CD4-positive, alpha-beta T cell (primary cell): ENCODE measurements around the gene PGBD1. TPM values are rescaled to one million over a fixed set of nuclear protein-coding genes. Genes with fewer than 3 reads are reported as not detected.

ENCODE experiments used
- ATAC-seq: fragments of 200-7000 bp; cut with Tn5 transposase; one replicate; pipeline ENCODE4 v1.10.0; 2022; ENCODE audit warnings: mild to moderate bottlenecking; ENCODE audit not compliant: poor library complexity
- CTCF ChIA-PET: fragments of 350-600 bp; sonication (Branson Sonifier 250); formaldehyde crosslinking; loops from one replicate; lab custom pipeline; 2021; ENCODE audit warnings: antibody characterized with exemption, inconsistent platforms; lab: Charles Lee
- POLR2A ChIA-PET: fragments of 350-600 bp; sonication (Branson Sonifier 250); formaldehyde crosslinking; loops from one replicate; lab custom pipeline; 2021; ENCODE audit warnings: antibody characterized with exemption, inconsistent platforms; lab: Charles Lee
- DNase-seq, 14 experiments: peaks; one replicate each; pipeline ENCODE4 v3.0.0-alpha.2; 2013 to 2020; ENCODE audit warnings: mixed read lengths in 2 of 14
- H3K27ac ChIP-seq, 2 donors: one replicate each; pipeline versions ENCODE4 v1.5.1 to v1.7.0; 2013; ENCODE audit warnings: low read length in 2 of 2, low read depth in 1 of 2, mild to moderate bottlenecking in 1 of 2
- H3K27me3 ChIP-seq, 2 experiments: 1 replicate in 1 of 2; 2 replicates in 1 of 2; pipeline versions ENCODE4 v1.6.1 to v1.7.0; 2013; ENCODE audit warnings: low read length in 2 of 2, control low read depth in 1 of 2, mild to moderate bottlenecking in 1 of 2, moderate library complexity in 1 of 2; ENCODE audit not compliant: insufficient read depth in 2 of 2, control insufficient read depth in 1 of 2
- H3K36me3 ChIP-seq: one replicate; pipeline ENCODE4 v1.6.1; 2013; ENCODE audit warnings: low read length, control low read depth; ENCODE audit not compliant: insufficient read depth
- H3K4me1 ChIP-seq: one replicate; pipeline ENCODE4 v1.6.1; 2013; ENCODE audit warnings: low read length, control low read depth; ENCODE audit not compliant: insufficient read depth
- H3K4me3 ChIP-seq: one replicate; pipeline ENCODE4 v1.5.1; 2013; ENCODE audit warnings: mild to moderate bottlenecking, low read length, moderate library complexity
- H3K9me3 ChIP-seq, 2 experiments: 1 replicate in 1 of 2; 2 replicates in 1 of 2; pipeline versions ENCODE4 v1.6.1 to v1.7.0; 2013; ENCODE audit warnings: low read length in 2 of 2, mild to moderate bottlenecking in 2 of 2, control low read depth in 1 of 2, moderate library complexity in 1 of 2; ENCODE audit not compliant: control insufficient read depth in 1 of 2, insufficient read depth in 1 of 2
- H3K27ac Mint-ChIP-seq: one replicate; pipeline ENCODE4 v1.8.0; 2020; ENCODE audit warnings: mixed read lengths
- H3K27me3 Mint-ChIP-seq: one replicate; pipeline ENCODE4 v1.8.0; 2021; ENCODE audit warnings: mixed read lengths
- H3K36me3 Mint-ChIP-seq: one replicate; pipeline ENCODE4 v1.8.0; 2021; ENCODE audit warnings: low read depth, mixed read lengths
- H3K4me1 Mint-ChIP-seq: one replicate; pipeline ENCODE4 v1.8.0; 2021; ENCODE audit warnings: low read depth, mixed read lengths
- H3K4me3 Mint-ChIP-seq: one replicate; pipeline ENCODE4 v1.8.0; 2020; ENCODE audit warnings: mild to moderate bottlenecking, mixed read lengths
- H3K9me3 Mint-ChIP-seq: one replicate; pipeline ENCODE4 v1.8.0; 2020; ENCODE audit warnings: mixed read lengths
- CTCF ChIP-seq: fragments of 200-600 bp; IDR thresholded peaks from one replicate; pipeline ENCODE4 v1.8.0; 2022; ENCODE audit warnings: antibody characterized with exemption, mild to moderate bottlenecking
- intact Hi-C, 2 experiments: fragments of 100-400 bp; cut with DNase I in 1 of 2; cut with micrococcal nuclease in 1 of 2; formaldehyde crosslinking; loops; one replicate each; pipeline versions ENCODE4 v1.15.1 to v1.9.0; 2023 to 2025; cut with DNase I, micrococcal nuclease
- total RNA-seq, 174 experiments: library from RNA in 2 of 174; stranded (reverse) in 2 of 174; gene quantifications; one replicate each; pipeline ENCODE4 v1.2.3 and lab custom pipeline; 2021 to 2026

The PGBD1 gene
- total RNA-seq, 2 experiments from 2014 or later, result 1.3 to 1.4 TPM

DNA sequence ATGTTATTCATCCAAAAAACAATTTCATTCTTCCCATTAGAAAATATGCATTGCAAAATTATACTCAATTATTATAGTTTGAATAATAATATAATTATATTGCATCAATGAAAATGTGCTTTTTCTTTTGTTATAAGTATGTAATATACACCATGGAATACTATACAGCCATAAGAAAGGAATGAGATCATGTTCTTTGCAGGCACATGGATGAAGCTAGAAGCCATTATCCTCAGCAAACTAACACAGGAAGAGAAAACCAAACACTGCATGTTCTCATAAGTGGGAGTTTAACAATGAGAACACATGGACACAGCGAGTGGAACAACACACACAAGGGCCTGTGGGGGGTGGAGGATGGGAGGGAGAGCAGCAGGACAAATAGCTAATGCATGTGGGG lies 24.3 kb upstream of the PGBD1 start:
- Mint-ChIP-seq H3K27me3 (peaks cover 15% of the 10 kb centered on the region), H3K4me1 (peaks cover 12% of the 10 kb centered on the region), H3K36me3 (peaks cover 2% of the 10 kb centered on the region), H3K27ac (no peak overlapping the region), H3K4me3 (no peak overlapping the region), H3K9me3 (peaks cover 2% of the 10 kb centered on the region)
- Histone ChIP-seq H3K36me3 (no peaks in the 10 kb centered on the region), H3K4me1 (peaks cover 13% of the 10 kb centered on the region), H3K27ac (no peak overlapping the region), H3K4me3 (no peak overlapping the region), H3K9me3 (peaks cover 0 to 7% of the 10 kb centered on the region in 2 experiments), H3K27me3 (no peaks in the 10 kb centered on the region)
- DNase-seq (no peak), ATAC-seq (no peak)
- CTCF ChIA-PET, result no interaction called here
- intact Hi-C loops, result no loop called here
- POLR2A ChIA-PET, result no interaction called here
- TF ChIP-seq CTCF, result no peak

DNA sequence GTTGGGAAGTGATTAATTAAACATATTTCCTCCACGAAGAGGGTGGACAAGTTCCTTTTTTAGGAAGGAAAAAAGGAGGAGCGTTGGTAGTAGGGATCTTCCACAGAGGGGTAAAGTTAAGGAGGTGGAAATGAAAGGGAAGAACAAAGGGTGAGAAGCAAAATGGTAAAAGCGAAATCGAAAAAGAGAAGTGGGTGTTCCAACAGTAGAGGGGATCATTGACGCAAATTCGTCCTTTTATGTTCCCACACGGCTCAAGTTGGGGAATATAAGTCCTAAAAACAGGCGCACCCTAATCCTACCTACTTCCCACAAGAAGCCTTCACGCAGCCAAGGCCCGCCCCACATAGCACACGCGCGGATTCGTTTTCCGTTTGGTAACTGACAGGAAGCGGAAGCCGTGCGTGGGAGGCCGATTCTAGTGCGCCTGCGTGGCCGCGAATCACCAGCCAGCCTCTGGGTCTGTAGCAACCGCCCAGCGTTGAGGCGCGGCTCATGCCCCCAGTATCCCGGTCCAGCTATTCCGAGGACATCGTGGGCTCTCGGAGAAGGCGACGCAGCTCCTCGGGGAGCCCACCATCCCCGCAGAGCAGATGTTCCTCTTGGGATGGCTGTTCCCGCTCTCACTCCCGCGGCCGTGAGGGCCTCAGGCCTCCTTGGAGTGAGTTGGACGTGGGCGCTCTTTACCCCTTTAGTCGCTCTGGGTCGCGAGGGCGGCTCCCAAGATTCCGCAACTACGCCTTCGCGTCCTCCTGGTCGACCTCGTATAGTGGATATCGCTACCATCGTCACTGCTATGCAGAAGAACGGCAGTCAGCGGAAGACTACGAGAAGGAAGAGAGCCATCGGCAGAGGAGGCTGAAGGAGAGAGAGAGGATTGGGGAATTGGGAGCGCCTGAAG lies 22.2 kb upstream of the PGBD1 start, which contains the start of gene NKAPL:
NKAPL (plus strand) TSS at position 421 of the 901 bp plus-strand sequence; CDS start at position 496, 75 bp downstream.
- ATAC-seq (peak; percentile 68), DNase-seq (peak in 13 of 14 experiments; percentile 16 to 74 (median 52))
- H3K27me3 Mint-ChIP-seq, result peaks cover 18% of the 10 kb centered on the region
- peak within 1 kb of the TSS; percentile 77 for H3K4me3 Mint-ChIP-seq
- peak within 1 kb of the TSS; percentile 55 for H3K27ac Mint-ChIP-seq
- TF ChIP-seq CTCF, result no peak
- Histone ChIP-seq H3K9me3 (peaks cover 0 to 7% of the 10 kb centered on the region in 2 experiments), H3K27ac (no peak within 1 kb of the TSS), H3K36me3 (no peaks in the 10 kb centered on the region), H3K4me1 (peaks cover 5% of the 10 kb centered on the region), H3K4me3 (peak within 1 kb of the TSS; percentile 13), H3K27me3 (no peaks in the 10 kb centered on the region)
- CTCF ChIA-PET, result interaction anchor here (1.0 kb wide), 1 partner anchor 8 kb away, joined by 3 read pairs; the partner anchor contains the start of gene ZSCAN26
- H3K36me3 Mint-ChIP-seq, result no peaks in the 10 kb centered on the region
- POLR2A ChIA-PET, result no interaction called here
- peaks cover 2% of the 10 kb centered on the region for H3K9me3 Mint-ChIP-seq
- intact Hi-C loops, result no loop called here
- peaks cover 5% of the 10 kb centered on the region for H3K4me1 Mint-ChIP-seq

DNA sequence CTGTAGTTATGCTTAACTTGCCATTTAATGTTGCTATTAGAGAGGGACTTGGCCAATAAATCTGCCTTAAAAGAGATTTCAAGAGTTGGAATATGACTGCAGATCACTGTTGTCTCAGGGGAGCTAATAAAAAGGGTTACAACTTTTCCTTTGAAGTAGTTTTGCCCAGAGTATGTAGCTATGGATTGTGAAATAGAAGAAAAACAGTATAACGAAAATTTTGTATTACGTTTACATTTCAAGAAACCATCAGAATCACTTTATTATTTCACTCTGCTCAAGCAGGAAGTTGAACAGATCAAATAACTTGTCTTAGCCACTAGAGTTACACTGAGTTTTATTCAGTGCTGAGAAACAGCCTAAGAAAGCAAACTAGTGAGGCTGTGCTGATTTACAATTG lies 17.4 kb upstream of the PGBD1 start:
- DNase-seq (no peak), ATAC-seq (no peak)
- H3K27me3 Mint-ChIP-seq, result peaks cover 4% of the 10 kb centered on the region
- Histone ChIP-seq H3K27ac (no peak overlapping the region), H3K4me1 (peaks cover 13% of the 10 kb centered on the region), H3K27me3 (no peaks in the 10 kb centered on the region), H3K4me3 (no peak overlapping the region), H3K36me3 (no peaks in the 10 kb centered on the region), H3K9me3 (peaks cover 0 to 6% of the 10 kb centered on the region in 2 experiments)
- peak overlapping the region; percentile 0 for H3K4me3 Mint-ChIP-seq
- POLR2A ChIA-PET, result interaction anchor here (1.3 to 1.8 kb wide), 2 partner anchors 12 to 73 kb away, joined by 6 to 7 read pairs; partner anchors contain the start of genes ZKSCAN4 and ZSCAN31
- no peak for TF ChIP-seq CTCF
- intact Hi-C loops, result no loop called here
- CTCF ChIA-PET, result interaction anchor here (1.8 kb wide), 2 partner anchors 12 to 17 kb away, joined by 4 to 7 read pairs; partner anchors contain the start of gene ZKSCAN4
- no peaks in the 10 kb centered on the region for H3K9me3 Mint-ChIP-seq
- no peak overlapping the region for H3K27ac Mint-ChIP-seq
- peaks cover 9% of the 10 kb centered on the region for H3K4me1 Mint-ChIP-seq
- no peaks in the 10 kb centered on the region for H3K36me3 Mint-ChIP-seq
